ENCODE measurements around the gene SEPTIN10. TPM values are rescaled to one million over a fixed set of nuclear protein-coding genes. Genes with fewer than 3 reads are reported as not detected.

SEPTIN10 gene
- total and polyA plus RNA-seq, 4 donors: 30.2 to 117 (median 48.3) TPM

DNA sequence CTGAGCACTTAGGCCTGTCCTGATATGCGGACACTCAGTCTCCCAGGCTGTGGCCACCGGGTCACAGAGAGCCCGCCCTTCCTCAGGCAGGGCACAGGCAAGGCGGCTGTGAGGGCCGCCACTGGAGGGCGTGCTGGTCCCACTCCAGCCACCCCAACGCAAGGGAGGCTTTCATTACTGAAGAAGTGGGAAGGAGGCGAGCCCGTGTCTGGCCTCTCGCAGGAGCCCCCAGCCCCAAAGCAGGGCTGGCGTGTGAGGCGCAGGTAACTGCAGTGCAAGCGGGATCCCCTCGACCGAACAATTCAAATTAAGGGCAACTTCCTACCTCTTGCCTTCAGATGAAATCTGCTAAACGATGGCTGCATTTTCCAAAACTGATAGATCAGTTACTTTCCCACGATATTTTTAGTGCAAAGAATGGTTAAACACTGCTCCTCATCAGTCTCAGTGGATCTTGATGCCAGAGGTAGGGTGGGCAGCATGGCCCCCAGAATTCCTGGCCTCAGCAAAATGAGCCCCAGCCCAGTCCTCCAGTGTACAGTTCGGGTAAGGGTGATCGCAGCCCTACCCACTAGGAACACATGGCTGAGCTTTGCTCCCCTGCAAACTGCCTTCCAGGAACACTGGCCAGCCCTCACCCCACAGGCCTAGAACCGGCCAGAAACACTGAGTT lies 97.2 kb downstream of the SEPTIN10 start:
- ATAC-seq (ENCODE audit: insufficient read depth, low FRiP score) (peak; percentile 61), DNase-seq (peak in 2 of 3 donors; percentile 40 to 59)

DNA sequence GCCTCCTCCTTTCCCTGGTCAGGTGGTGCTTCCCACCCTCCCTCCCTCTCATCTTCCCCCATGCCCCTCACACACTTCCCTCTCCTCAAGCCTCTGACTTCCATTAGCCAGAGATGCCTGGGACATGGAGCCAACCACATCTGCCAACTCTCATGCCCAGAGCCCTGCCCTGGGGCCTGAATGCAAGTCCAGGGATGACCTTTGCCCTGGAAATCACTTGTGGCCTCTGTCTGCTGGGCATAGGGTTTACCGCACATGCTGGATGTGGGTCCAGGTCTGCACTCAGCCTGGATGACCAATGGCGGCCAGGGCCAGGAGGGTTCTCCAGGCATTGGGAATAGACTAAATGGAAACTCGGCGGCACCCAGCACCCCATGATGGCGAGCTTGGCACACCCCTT lies 98.9 kb downstream of the SEPTIN10 start:
- TF ChIP-seq, protein P1, sequence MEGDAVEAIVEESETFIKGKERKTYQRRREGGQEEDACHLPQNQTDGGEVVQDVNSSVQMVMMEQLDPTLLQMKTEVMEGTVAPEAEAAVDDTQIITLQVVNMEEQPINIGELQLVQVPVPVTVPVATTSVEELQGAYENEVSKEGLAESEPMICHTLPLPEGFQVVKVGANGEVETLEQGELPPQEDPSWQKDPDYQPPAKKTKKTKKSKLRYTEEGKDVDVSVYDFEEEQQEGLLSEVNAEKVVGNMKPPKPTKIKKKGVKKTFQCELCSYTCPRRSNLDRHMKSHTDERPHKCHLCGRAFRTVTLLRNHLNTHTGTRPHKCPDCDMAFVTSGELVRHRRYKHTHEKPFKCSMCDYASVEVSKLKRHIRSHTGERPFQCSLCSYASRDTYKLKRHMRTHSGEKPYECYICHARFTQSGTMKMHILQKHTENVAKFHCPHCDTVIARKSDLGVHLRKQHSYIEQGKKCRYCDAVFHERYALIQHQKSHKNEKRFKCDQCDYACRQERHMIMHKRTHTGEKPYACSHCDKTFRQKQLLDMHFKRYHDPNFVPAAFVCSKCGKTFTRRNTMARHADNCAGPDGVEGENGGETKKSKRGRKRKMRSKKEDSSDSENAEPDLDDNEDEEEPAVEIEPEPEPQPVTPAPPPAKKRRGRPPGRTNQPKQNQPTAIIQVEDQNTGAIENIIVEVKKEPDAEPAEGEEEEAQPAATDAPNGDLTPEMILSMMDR (IDR thresholded peaks at IDR 0.05; ENCODE audit: control extremely low read depth, extremely low read depth): no peak
- H3K27ac ChIP-seq (ENCODE audit: low read depth in 1 of 2, low read length in 1 of 2): peak overlapping the region in 1 of 2 donors; percentile 79
- WGBS, 2 donors: 96 to 99% methylated on average over 5 of the region's 5 CpGs
- no peaks in the 10 kb centered on the region for H3K36me3 ChIP-seq (ENCODE audit: control insufficient read depth in 4 of 4, insufficient read depth in 4 of 4, low read length in 4 of 4)
- H3K27me3 ChIP-seq (ENCODE audit: control insufficient read depth in 3 of 3, insufficient read depth in 3 of 3, low read length in 2 of 3): no peaks in the 10 kb centered on the region
- ATAC-seq (ENCODE audit: insufficient read depth, low FRiP score) (no peak), DNase-seq (no peak)
- H3K4me3 ChIP-seq: no peak overlapping the region
- peaks cover 0 to 6% (median 0%) of the 10 kb centered on the region in 5 donors for H3K4me1 ChIP-seq (ENCODE audit: control insufficient read depth in 5 of 5, insufficient read depth in 5 of 5, low read length in 5 of 5)
- no peak overlapping the region for H3K9ac ChIP-seq (ENCODE audit: insufficient read depth in 1 of 2, low read length in 2 of 2)
- no peaks in the 10 kb centered on the region for H3K9me3 ChIP-seq (ENCODE audit: control insufficient read depth in 4 of 4, insufficient read depth in 3 of 4, low read length in 3 of 4)

More for the DNA sequence above, 97.2 kb downstream of the SEPTIN10 start:
- H3K27ac ChIP-seq (ENCODE audit: low read depth in 1 of 2, low read length in 1 of 2): no peak overlapping the region
- H3K36me3 ChIP-seq (ENCODE audit: control insufficient read depth in 4 of 4, insufficient read depth in 4 of 4, low read length in 4 of 4): no peaks in the 10 kb centered on the region
- WGBS, 2 donors: 63 to 70% methylated on average over 20 of the region's 20 CpGs
- TF ChIP-seq, protein P1 (IDR thresholded peaks at IDR 0.05; ENCODE audit: control extremely low read depth, extremely low read depth): no peak
- no peak overlapping the region for H3K4me3 ChIP-seq
- H3K4me1 ChIP-seq (ENCODE audit: control insufficient read depth in 5 of 5, insufficient read depth in 5 of 5, low read length in 5 of 5): peaks cover 0 to 6% (median 0%) of the 10 kb centered on the region in 5 donors
- no peaks in the 10 kb centered on the region for H3K27me3 ChIP-seq (ENCODE audit: control insufficient read depth in 3 of 3, insufficient read depth in 3 of 3, low read length in 2 of 3)
- H3K9ac ChIP-seq (ENCODE audit: insufficient read depth in 1 of 2, low read length in 2 of 2): no peak overlapping the region
- no peaks in the 10 kb centered on the region for H3K9me3 ChIP-seq (ENCODE audit: control insufficient read depth in 4 of 4, insufficient read depth in 3 of 4, low read length in 3 of 4)

DNA sequence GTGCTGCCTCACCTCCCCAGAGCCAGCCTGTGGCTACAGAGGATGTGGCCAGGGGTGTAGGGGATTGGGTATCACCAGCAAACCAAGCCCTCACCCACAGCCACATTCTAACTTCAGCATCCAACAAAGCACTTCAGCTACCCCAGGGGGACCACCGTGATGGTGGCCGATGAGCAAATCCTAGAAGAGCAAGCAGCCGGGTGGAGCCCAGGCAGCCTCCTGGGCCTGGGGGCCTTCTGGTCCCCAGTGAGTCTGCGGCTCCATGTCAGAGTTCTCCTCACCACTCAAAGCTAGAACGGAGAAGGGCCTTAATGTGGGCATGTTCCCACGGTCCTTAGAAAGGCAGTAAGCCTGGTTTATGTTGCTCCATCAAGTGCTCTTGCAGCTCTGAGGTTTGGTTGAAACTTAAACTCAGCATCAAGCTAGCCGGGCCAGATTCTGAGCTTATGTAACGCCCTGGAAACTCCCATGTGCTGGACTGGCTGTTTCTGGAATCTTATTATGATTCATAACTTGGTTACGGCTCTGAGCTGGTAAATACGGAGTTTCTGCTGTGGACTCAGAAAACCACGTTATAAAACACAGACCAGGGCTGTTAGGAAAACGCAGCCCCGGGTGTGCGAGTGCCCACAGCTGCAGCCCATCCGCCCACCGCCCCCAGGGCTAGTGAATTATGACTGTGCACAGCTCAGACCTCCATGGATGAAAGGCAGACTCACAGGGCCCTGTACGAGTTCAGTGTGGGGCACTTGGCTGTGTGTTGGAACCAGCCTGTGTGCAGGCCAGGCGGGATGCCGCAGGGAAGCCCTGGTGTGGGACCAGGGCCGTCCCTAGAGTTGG lies 99.8 kb downstream of the SEPTIN10 start:
- TF ChIP-seq, protein P1 (IDR thresholded peaks at IDR 0.05; ENCODE audit: control extremely low read depth, extremely low read depth): no peak
- ATAC-seq (ENCODE audit: insufficient read depth, low FRiP score): peak; percentile 22
- no peaks in the 10 kb centered on the region for H3K27me3 ChIP-seq (ENCODE audit: control insufficient read depth in 3 of 3, insufficient read depth in 3 of 3, low read length in 2 of 3)
- H3K36me3 ChIP-seq (ENCODE audit: control insufficient read depth in 4 of 4, insufficient read depth in 4 of 4, low read length in 4 of 4): no peaks in the 10 kb centered on the region
- WGBS, 2 donors: 67 to 83% methylated on average over 20 of the region's 20 CpGs
- no peak overlapping the region for H3K9ac ChIP-seq (ENCODE audit: insufficient read depth in 1 of 2, low read length in 2 of 2)
- H3K27ac ChIP-seq (ENCODE audit: low read depth in 1 of 2, low read length in 1 of 2): peak overlapping the region in 1 of 2 donors; percentile 79
- DNase-seq: peak; percentile 24 to 75 (median 70)
- H3K4me3 ChIP-seq: no peak overlapping the region
- H3K9me3 ChIP-seq (ENCODE audit: control insufficient read depth in 4 of 4, insufficient read depth in 3 of 4, low read length in 3 of 4): no peaks in the 10 kb centered on the region
- H3K4me1 ChIP-seq (ENCODE audit: control insufficient read depth in 5 of 5, insufficient read depth in 5 of 5, low read length in 5 of 5): peaks cover 0 to 6% (median 0%) of the 10 kb centered on the region in 5 donors

Data from lung (tissue), 12 donors.